HG03103 (cell line): ENCODE data around the gene HMCN1.
"Not testable (repeated sequence)": the region's sequence is repeated elsewhere in the genome, so short reads cannot be mapped to it uniquely, and the experiment has no call there.

Source experiments
- ATAC-seq: cut with Tn5 transposase; IDR thresholded peaks from one replicate; pipeline ENCODE4 v1.9.1; 2021; ENCODE audit warnings: low read depth; ENCODE audit not compliant: unreplicated experiment

The HMCN1 gene

DNA sequence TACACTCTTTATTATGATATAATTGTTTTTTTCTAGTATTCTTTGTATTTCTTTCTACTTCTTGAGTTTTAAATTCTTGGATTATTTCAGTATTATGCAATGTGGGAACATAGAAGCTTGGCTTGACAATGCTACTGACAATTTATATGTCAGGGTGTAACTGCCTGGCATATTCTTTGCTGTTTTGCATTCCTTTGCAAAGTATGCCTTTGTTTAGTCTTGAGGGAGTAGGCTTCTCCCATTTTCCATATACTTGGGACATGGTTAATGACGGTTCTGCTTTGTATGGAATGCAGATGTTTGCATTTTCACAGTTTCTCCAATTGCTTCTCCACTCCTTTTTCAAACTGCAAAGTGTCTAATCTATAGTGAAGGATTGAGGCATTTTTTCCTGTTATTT, 109.8 kb downstream of the HMCN1 start:
- no peak for ATAC-seq

DNA sequence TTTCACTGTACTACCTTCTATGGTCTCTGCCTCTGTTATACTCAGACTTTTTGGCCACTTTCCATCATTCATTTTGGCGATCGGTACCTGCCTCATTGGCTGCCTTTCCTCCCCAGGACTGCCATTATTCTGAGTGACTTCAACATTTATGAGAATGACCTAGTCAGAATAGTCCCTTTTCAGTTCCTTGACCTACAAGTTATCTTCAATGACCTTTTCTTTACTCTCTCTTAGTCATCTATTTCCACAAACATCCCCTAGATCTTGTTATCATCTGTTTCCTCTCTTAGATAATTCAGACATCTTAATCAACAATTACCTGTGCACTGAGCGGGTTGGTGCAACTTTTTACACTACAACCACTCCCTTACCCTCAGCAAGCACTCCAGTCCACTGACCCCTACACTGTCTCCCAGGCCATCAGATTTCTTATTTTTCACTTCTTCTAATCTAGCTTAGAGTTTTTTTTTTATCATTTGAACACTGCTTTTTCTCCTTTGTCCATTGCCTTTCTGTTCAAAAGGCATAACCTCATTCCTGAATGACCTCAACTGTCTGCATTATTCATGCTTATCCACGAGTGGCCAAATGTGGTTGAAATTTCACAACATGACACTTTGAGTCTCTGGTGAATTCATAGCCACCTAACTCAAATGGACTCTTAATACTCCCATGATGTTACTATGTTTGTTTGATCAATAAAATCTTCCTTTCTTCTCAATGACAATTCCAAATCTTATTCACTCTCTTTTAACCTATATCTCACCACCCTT, 112.7 kb downstream of the HMCN1 start:
- no peak for ATAC-seq

DNA sequence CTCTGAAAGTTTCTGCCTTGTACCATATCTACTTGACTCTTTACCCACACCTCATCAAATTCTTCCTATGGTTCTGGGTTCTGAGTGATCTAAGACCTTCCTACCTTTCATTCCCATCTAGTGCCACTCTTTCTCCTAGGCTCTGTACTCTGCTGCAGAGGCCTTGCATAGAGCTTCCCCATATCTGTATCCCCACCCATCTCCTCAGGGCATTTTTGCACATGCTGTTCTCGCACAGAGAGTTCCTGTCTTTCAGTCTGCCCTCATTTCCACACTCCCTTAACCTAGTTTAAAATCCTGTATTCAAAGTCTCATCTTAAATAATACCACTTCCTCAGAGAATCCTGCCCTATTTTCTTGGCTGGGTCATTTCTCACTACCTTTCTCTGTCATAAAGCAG, 114.8 kb downstream of the HMCN1 start:
- ATAC-seq: no peak

DNA sequence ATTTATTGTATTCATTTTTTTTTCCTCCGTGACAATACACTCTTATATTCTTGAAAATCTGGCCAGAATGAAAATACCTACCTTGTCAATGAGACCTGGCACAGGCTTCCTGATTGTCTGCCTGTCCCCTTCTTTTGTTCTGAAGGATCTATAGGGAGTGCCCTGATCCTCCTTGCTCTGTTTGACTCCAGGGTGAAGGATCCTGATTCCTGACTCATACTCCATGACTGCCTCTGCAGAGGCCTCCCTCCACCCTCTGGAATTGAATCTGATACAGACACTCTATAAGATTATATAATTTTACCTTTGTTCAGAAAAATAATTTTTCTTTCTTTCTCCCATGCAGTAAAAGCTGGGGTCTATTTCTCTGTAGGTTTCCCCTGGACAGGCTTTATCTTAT, 116.2 kb downstream of the HMCN1 start:
- ATAC-seq: no peak

DNA sequence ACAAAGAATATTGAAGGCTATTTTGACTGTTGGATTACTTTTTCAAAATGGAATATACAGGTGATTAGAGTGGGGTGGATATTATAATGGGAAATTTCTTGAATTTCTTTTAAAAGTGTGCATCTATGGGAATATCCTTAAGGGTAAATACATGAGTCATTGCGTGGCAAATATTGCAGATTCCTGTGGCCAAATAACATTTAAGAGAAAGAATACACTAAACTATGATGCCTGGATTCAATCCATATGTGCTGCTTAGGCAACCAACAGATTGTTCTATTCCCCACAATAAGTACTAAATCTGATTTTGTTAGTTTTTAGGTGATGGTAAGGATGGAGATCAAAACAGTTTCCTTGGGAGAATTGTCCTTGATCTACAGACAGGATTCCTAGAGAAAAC, 119.5 kb downstream of the HMCN1 start:
- no peak for ATAC-seq

DNA sequence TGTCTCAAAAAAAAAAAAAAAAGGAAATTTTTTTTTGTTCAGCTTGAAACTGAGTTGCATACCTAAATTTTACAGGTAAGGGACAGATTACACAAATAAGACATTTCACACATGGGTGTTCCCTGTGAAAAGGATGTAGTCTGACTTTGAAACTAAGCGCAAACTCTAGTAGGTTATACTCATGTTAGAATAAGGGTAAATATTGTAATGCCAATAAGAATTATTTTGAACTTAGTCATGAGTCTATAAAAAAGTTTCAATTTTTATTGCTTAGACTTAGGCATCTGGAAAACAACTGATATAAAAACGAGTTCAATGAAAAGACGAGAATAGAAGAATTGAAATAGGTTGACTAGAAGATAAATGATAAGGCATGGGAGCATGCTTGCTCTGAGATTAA, 122.3 kb downstream of the HMCN1 start:
- no peak for ATAC-seq

DNA sequence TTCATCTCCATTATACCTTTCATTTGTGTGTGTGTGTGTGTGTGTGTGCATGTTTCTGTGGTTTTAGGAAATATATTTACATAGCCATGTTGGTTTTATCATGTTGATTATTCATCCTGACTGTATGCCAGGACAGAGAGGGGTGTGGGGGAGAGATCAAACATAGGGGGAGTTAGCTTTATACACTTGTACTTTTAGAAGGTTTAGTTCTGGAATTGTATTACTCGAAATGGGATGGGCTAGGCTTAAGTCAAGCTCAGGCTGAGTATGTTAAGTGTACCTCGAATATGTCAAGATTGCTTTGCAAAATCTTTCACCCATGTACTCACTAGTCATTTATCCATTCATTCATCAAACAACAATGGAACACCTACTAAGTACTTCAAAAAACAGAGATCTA, 123.3 kb downstream of the HMCN1 start:
- ATAC-seq: no peak

DNA sequence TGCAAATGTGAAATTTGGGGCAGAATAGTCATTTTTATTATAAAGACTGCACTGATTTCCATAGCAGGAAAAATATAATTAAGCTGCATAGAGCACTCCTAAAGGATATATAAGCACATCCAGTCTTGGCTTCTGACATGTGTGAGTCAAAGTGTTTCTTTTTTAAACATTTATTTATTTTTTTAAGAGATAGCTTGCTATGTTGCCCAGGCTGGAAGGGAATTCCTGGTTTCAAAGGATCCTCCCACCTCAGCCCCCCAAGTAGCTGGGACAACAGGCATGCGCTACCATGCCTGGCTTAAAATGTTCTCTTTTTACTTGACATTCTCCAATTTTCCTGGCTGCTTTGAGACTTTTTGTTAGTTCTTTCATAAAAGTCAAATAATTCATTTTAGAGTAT, 126.1 kb downstream of the HMCN1 start:
- ATAC-seq: no peak

DNA sequence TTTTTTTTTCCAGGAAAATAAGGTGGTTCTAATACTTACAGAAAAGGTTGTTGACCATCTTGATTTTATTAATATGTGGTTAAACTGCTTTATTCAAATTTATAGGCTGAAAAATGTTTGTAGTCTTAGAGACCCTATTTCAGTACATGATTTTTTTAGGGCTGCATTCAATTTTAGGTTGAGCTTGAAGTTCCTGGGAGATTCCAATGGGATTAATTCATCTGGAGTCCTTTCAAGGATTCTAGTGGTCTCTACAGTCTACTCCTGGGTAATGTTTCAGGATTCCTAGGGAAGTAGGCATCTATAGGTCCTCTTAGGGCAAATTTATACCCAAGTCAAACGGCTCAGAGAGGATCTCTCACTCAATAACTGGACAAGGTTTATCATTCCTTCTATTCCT, 126.7 kb downstream of the HMCN1 start:
- ATAC-seq: no peak

DNA sequence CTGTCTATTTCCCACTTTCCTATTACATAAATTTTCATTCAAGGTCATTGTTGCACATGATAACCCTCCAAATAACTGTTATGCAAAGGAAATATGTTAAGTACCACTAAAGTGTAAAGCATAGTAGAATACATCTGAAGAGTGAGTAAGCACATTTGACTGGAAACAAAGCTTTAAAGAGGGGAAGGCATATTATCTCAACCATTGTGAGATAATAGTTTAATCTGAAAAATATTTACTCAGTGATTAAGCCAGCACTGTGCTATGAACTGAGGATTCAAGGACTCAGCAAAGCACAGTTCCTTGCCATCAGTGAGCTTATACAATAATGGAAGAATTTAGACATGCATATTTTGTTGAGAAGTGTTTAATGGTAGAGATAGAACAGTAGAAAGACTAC, 127.4 kb downstream of the HMCN1 start:
- ATAC-seq: no peak

DNA sequence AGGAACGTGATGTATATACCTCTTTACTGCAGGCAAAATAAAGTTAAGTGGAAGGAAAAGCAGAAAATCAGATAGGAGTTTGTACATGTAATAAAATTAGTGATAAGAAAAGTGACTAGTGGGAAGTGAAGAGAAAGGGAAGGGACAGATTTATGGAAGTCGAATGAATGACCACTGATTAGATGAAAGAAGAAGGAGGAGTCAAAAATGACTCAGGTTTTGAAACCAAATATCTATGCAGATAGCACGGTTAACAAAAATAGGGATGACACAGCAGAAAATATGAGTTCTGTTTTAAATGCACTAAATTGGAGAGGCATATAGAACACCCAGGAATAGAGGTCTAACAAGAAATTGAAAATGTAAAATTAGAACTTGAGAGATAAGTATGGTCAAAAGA, 128.0 kb downstream of the HMCN1 start:
- no peak for ATAC-seq

DNA sequence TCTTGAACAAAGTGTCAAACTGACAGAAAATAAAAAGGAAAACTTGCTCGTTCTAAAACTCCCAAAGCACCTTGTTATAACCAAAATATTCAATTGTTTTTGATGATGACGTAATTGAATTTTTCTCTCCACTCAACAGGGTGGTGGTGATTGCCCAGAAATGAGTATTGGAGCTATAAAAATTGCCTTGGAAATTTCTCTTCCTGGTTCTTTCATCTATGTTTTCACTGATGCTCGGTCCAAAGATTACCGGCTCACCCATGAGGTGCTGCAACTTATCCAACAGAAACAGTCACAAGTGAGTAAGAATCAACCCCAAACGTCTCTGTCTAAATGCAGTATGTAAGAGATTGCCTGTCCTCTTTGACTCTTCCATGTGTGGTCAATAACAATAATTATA, 130.1 kb downstream of the HMCN1 start:
- no peak for ATAC-seq

DNA sequence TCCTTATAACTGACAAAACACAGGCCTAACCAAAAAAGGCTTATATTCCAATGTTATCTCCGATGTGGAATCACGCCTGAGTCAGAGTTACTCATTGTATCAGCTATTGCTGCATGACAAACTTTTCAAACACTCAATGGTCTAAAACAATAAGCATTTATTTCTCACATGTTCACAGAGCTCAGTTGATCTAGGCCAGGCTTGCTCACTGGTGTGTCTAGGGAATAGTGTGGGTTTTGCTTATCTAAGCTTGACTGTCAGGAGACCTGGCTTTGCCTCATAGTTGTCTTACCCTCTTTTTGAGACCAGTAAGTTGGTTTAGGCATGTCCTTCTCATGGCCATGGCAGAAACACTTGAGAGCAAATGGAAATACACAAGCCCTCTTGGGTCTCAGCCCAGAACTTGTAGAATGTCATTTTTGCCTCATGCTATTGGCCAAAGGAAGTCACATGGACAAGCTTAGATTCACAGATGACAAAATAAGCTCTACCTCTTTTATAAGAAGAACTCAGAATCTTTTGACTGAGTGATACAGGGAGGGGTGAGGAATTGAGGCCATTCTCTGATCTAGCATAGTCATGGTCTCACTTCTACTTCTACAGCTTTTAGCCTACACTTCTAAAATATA, 130.8 kb downstream of the HMCN1 start:
- ATAC-seq: no peak

DNA sequence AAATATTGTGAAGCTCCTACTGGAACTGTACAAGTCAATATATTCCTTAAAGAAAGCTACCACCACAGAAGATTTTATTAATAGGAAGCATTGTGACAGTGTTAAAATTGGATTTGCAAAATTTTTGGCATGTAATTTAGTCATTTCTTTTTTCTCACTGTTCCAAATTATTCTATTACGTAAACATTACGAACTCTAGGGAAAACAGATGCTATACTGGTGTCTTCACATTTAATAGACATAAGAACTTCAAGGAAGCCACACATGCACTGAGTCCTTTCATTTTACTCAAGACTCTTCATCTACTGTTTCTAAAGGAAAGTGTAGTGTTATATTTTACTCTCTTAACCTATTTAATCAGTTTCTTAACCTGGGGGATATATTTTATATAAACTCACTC, 135.4 kb downstream of the HMCN1 start:
- ATAC-seq: no peak

DNA sequence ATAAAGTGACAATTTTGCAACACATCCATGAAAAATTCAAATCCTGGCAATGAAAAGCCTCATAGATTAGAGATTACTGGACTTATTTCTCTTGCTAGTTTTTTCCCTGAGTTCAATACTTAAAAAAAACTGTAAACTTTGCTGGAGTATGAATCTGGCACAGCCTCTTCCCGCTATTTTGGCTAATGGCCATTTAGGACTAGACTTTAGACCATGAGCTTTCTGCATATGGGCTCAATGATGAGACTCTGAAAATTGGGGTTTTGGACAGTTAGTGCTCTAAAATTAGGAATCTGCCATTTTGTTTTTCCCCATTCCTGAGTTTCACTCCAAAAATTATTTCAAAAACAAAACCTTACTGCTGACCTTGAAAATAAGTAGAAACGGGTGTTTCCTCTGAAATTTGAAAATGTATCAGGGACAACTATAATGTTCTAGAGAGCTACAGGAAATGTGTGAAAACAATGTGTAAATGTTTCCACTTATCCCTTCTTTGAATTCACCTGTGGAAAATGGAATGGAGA, 137.5 kb downstream of the HMCN1 start:
- no peak for ATAC-seq

DNA sequence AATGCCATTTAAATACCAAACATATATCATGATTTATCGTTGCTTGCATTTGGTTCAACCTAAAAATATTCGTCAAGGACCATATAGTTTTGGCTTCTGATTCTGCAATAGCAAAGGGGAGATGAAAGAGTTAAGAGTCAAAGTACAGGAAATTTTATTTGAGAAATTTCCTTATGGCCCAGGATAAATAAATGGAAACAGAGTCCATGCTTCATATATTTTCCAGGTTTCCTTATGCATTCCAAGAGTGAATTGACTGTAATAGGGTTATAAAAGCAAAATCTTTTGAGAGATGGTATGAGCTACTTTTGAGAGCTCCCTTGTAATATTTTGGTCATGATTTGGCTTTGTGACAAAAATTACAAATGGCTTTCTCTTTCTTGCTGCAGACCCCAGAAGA, 140.1 kb downstream of the HMCN1 start:
- ATAC-seq: no peak

DNA sequence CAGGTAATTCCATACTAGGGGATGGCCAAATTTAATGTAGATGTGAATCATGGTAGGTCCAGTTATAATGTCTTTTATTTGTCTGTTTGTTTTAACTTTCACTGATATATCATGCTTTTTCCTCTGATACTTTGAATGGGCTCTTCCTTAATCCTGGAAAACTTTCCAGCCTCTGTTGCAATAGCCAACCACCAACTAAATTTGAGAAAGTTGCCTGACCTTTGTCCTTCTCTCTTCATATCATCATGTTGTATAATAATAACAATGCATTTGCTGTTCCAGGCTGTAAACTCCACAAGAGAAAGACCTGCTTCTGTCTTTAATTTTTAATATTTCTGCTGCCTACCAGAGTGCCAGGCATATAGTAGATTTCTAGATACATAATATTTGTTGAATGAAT, 146.1 kb downstream of the HMCN1 start:
- no peak for ATAC-seq

DNA sequence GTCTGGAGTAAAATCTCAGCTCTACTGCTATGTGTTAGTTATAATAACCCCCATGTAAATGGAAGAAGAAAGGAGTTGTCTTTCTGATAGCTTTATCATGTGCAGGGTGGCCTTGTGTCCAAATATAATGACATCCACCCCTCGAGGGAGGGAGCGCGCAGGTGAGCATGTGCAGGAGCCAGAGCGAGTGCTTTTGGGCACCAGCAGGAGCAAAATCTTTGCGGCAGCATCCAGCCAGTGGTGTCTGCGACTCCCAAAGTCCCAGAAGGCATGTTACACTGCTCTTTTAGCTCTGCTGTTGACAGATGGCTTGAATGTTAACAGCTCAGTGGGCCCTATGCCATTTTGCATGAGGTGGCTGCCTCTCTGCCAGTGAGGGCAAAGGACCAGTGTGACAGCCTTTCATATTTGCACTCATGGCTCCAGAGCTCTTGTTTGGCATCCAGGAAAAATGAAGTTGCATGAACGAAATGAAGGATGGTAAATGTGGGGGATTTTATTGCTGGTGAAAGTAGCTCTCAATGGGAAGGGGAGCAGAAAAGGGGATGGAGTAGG, 146.7 kb downstream of the HMCN1 start:
- ATAC-seq: no peak

DNA sequence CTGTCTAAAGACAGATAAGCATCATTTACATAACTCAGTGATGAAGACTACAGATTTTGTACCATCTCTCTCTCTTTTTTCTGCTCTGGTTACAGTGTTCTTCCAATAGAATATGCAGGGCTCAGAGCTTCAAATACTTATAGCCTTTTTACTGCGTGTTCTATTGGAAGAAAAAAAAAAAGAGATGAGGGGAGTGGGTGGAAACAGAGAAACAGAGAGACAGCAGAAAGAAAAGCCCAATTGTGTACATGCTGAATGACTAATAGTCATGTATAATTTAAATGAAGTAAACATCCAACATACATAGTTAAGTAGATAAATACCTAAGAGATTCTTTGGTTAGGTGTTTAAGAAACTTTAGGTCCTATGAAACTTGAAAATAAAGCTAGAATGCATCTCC, 151.9 kb downstream of the HMCN1 start:
- ATAC-seq: no peak

DNA sequence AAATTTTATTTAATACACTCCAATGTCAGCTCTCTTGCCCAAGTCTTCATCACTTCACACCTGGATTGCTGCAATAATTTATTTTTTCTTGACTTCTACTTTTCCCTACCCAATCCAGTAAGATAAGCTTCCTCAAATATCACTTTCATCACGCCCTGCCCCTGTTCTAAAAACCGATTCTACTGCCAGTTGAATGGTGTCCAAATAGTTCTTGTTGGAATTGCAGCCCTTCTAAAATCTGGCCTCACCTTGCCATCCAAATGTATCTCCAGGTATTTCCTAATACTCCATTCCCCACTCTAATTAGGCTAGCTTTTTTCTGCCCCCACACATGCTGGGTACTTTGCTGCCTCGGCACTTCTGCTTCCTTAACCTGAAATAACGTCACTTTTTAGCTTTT, 152.5 kb downstream of the HMCN1 start:
- ATAC-seq: no peak

DNA sequence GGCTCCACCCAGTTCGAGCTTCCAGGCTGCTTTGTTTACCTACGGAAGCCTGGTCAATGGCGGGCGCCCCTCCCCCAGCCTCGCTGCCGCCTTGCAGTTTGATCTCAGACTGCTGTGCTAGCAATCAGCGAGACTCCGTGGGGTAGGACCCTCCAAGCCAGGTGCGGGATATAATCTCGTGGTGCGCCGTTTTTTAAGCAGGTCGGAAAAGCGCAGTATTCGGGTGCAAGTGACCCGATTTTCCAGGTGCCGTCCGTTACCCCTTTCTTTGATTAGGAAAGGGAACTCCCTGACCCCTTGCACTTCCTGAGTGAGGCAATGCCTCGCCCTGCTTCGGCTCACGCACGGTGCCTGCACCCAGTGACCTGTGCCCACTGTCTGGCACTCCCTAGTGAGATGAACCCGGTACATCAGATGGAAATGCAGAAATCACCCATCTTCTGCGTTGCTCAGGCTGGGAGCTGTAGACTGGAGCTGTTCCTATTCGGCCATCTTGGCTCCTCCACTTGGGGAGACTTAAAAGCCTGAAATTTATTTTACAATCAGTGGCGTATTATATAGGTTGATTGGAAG, 158.7 kb downstream of the HMCN1 start:
- not testable (repeated sequence) for ATAC-seq

DNA sequence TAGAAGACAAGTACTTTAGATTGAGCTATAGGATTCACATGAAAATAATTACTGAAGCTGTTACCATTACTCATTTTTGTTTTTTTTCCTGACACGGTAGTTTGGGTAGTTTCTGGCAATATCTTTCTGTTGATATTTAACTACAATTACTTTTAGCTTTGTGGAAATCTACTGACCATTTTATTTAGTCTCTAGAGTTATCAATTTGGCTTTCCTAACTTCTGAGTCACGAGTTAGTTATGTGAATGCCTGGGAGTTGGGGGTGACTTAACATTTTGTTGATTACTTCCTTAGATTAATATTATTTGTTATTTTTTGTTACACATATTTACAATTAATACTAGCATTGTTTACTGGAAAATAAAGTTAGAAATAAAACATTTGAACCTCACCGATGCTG, 160.6 kb downstream of the HMCN1 start:
- ATAC-seq: no peak
